Measurements from ENCODE around the gene WNK2. TPM values are rescaled to one million over a fixed set of nuclear protein-coding genes. Genes with fewer than 3 reads are reported as not detected.
A peak's percentile ranks its signal among the peaks of the same experiment; 100 is the strongest.

The WNK2 gene
- total RNA-seq, 1 donor from 2014 or later: 336 TPM

GRCh38 chr9:93290495-93291434 is 106.8 kb downstream of the WNK2 start:
- H3K4me3 Mint-ChIP-seq (ENCODE audit: unreplicated experiment): no peak overlapping the region
- TF ChIP-seq CTCF (IDR thresholded peaks at IDR 0.05; ENCODE audit: partially characterized antibody, unreplicated experiment): no peak
- H3K27ac Mint-ChIP-seq (ENCODE audit: unreplicated experiment): peak overlapping the region; percentile 48
- peaks cover 4% of the 10 kb centered on the region for H3K36me3 Mint-ChIP-seq (ENCODE audit: unreplicated experiment)
- H3K9me3 Mint-ChIP-seq (ENCODE audit: unreplicated experiment): peaks cover 14% of the 10 kb centered on the region
- H3K27me3 Mint-ChIP-seq (ENCODE audit: unreplicated experiment): peaks cover 11% of the 10 kb centered on the region
- H3K4me1 Mint-ChIP-seq (ENCODE audit: low read depth, unreplicated experiment): peaks cover 30% of the 10 kb centered on the region
- DNase-seq: no peak

- no peak for TF ChIP-seq CTCF (IDR thresholded peaks at IDR 0.05; ENCODE audit: partially characterized antibody, unreplicated experiment)
- DNase-seq: no peak
- Mint-ChIP-seq H3K9me3 (ENCODE audit: unreplicated experiment) (peaks cover 14% of the 10 kb centered on the region), H3K27me3 (ENCODE audit: unreplicated experiment) (peaks cover 10% of the 10 kb centered on the region), H3K36me3 (ENCODE audit: unreplicated experiment) (peaks cover 4% of the 10 kb centered on the region), H3K4me3 (ENCODE audit: unreplicated experiment) (no peak overlapping the region), H3K27ac (ENCODE audit: unreplicated experiment) (peak overlapping the region; percentile 48), H3K4me1 (ENCODE audit: low read depth, unreplicated experiment) (peaks cover 28% of the 10 kb centered on the region)
Measured at GRCh38 chr9:93291536-93292287, 107.8 kb downstream of the WNK2 start.

- TF ChIP-seq CTCF (IDR thresholded peaks at IDR 0.05; ENCODE audit: partially characterized antibody, unreplicated experiment): no peak
- Mint-ChIP-seq H3K4me1 (ENCODE audit: low read depth, unreplicated experiment) (peaks cover 26% of the 10 kb centered on the region), H3K27me3 (ENCODE audit: unreplicated experiment) (peaks cover 8% of the 10 kb centered on the region), H3K4me3 (ENCODE audit: unreplicated experiment) (no peak overlapping the region), H3K9me3 (ENCODE audit: unreplicated experiment) (peaks cover 14% of the 10 kb centered on the region), H3K27ac (ENCODE audit: unreplicated experiment) (no peak overlapping the region), H3K36me3 (ENCODE audit: unreplicated experiment) (peaks cover 3% of the 10 kb centered on the region)
- no peak for DNase-seq
Measured at GRCh38 chr9:93292288-93292615, 108.3 kb downstream of the WNK2 start.

GRCh38 chr9:93292664-93293328 is 108.9 kb downstream of the WNK2 start:
- Mint-ChIP-seq H3K27me3 (ENCODE audit: unreplicated experiment) (peaks cover 6% of the 10 kb centered on the region), H3K36me3 (ENCODE audit: unreplicated experiment) (no peaks in the 10 kb centered on the region), H3K4me3 (ENCODE audit: unreplicated experiment) (no peak overlapping the region), H3K27ac (ENCODE audit: unreplicated experiment) (no peak overlapping the region), H3K9me3 (ENCODE audit: unreplicated experiment) (peaks cover 14% of the 10 kb centered on the region), H3K4me1 (ENCODE audit: low read depth, unreplicated experiment) (peaks cover 24% of the 10 kb centered on the region)
- no peak for DNase-seq
- TF ChIP-seq CTCF (IDR thresholded peaks at IDR 0.05; ENCODE audit: partially characterized antibody, unreplicated experiment): no peak
